CD4-positive, alpha-beta T cell treated with Interferon gamma for 1 hour (primary cell): Measurements from ENCODE around the gene POT1.

Experiments used
- DNase-seq: peaks from one replicate; pipeline ENCODE4 v3.0.0-alpha.2; 2020

The POT1 gene

DNA sequence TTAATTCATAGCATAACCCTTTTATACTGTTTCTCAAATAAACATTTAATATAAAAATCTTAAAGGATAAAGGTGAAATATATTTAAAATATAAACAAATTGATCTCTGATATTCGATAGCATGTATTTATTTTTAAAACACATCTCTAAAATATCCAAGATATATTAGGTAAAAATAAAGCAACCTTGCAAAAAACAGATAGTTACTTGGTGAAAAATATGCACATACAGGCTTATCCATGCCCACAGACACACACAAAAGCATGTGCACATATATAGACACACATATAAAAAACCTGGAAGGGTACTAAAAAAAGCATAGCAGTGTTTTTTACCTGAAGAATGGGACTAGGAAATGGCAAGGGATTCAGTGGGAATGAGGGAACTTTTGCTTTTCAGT is 19.8 kb downstream of the POT1 start:
- DNase-seq, result no peak

DNA sequence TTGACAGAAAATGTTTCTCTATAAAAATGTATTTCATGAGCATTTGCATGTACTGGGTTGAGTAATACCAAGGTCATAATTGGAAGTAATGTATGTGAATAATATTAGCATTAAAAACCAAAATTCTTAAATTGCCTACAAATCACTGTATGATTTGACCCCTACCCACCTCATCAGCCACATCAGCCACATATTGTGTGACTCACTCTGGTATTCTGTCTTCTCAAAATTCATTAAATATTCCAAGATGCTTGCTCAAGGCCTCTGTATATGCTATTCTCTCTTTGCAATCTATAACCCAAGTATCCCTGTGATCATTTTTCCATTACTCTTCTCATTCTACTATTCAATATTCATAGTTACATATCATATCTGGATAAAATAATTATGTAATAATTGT is 21.4 kb downstream of the POT1 start:
- DNase-seq, result no peak

DNA sequence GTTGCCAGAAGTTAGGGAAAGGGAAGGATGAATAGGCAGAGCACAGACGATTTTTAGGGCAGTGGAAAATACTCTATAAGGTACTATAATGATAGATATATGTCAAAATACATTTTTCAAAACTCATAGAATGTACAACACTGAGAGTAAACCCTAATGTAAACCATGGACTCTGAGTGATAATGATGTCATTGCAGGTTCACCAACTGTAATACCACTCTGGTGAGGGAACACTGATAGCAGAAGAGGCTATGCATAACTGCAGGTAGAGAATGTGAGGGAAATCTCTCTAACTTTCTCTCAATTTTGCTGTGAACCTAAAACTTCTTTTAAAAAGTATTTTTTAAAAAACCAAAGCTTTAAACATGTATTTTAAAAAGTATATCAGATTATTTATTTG is 22.1 kb downstream of the POT1 start:
- no peak for DNase-seq

DNA sequence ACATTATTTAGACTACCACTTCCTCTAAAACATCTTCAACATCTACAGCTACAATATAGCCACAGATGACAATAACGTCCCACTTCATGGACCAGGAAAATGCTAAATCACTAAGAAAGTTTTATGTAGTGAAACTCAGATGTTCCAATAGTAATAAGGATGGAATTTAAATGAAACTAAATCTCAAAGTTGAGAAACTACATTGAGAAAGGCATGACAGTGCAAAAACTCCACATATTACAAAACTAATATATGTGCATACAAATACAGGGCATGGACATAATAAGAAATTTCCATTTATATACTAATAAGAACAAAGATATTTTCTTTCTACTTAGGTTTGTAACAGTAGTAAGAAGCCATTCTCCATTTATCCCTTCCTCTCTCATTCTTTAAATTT is 31.1 kb downstream of the POT1 start:
- no peak for DNase-seq

DNA sequence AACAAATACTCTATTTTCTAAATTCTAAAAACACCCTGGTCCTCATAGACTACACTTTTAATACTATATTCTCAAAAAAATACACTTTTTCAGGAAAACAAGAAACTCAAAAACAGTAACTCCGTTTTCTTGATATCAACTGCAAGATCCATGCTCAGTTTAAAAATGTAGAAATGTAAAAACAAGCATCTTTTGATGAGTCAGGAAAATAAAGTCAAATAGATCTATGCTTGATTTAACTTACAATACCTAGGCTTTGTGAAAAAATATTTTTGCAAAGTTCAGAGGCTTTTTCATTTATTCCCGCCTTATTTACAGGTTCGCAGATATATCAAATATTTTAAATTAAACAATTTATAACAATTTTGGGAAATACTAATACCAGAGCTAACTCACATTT is 33.6 kb downstream of the POT1 start:
- no peak for DNase-seq

DNA sequence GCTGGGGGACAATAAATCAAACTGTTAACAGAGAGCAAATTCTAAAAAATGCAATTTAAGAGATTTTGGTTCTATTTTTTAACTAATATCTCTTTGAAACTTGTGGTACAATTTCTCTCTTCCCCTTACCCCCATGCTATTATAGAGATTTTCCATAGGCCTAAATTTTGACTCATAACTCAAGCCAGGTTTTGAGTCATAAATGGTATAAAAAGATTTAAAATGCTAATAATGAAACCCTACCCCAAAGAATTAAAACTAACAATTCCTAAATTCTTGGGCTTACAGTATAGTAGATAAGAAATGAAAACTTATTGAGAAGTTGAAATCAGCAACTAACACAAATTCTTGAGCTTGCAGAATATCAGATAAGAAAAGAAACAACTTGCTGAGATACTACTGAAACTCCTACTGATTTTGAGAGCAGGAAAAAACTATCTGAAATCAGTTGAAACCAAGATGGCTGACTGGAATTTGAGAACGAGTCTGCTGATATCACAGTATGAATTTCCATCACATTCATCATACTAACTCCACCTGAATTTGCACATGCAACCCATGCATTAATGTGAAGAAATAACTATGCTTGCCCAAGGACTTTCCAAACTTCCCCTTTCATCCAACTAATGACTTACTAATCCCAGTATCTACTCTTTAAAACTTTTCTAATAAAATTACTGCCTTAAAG is 36.3 kb downstream of the POT1 start:
- DNase-seq, result no peak

DNA sequence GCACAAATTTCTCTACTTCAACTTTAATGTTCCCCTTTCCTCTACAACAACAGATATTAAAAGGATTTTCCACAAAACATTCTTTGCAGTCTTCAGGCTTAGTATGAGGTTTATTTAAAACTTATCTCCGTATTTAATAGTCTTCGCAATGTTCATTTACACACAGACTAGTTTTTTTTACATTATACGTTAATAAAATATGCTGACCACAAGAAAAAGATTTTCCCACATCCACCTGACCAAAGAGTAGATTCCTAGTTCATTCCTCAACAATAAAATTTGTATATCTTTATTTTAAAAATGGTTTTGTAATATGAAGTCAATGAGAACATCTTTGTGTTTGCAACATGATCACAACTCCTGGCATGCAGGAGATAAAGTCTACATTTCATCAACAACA is 42.4 kb downstream of the POT1 start:
- no peak for DNase-seq

DNA sequence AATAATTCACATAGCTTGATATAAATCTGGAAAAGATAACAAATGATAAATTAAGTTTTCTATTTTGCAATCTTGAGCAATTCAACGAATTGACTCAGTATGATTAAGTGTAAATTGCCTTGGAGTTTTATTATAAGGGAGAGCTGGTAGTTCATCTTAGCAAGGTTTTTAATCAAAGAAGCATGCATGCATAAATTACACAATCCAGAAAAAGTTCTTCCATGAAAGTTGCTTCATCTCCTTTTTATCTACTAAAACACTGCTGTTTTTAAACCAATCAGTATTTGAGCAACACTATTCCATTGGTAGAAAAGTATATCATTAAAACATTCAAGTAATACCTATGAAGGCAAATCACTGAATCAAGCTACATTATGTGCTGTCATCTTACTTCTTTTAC is 47.6 kb downstream of the POT1 start:
- DNase-seq, result no peak

DNA sequence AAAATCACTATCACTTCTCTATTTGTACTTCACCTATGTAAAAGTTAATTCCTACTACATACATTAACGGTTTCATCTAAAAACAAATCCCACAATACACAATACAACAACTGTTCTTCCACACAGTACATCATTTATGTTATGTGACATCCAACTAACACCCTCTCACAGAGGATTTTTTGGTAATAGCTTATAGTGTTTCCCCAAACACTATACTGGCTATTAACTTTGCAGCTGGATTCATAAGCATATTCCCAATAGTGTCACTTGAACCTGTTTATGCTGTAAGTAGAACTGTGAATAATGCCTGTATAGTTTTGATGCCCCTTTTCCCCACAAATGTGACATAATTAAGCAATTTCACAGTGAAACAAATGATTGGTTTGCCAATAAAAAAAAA is 49.9 kb downstream of the POT1 start:
- DNase-seq, result no peak

DNA sequence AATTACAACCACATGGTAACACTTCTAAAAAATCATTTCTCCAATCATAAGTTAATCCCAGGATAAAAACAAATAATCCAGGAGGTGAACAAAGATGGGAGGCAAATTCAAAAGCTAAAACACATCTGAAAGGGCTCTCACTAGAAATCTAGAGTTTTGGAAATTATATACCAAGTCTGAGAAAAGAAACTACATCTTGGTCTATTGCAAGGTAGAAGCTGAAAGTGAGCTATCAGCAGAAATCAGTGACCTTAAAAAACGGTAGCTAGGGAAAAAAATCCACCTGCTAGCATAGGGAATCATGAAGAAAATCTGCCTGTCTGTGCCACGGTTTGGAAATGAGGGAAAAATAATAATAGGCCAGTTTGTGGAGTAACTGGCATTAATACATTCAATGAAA is 50.5 kb downstream of the POT1 start:
- no peak for DNase-seq

DNA sequence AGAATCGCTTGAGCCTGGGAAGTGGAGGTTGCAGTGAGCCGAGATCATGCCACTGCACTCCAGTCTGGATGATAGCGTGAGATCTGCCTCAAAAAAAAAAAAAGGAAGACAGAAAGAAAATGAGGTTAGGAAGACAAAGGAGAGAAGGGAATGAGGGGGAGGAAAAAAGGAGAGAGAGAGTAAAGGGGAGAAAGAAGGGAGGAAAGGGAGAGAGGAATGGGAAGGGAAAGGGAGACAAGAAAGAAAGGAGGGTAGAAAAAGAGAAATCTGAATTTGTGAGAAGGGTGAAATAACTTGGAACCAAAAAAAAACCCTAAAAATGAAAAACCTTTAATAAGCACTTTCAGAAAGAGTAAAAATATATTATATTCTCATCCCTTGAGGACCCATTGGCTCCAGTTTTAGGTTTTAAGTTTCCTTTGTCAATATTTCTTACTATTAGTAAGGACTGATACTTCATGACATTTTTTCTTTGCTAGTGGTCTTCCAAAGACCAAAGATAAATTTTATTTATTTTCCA is 54.9 kb downstream of the POT1 start:
- DNase-seq, result no peak

DNA sequence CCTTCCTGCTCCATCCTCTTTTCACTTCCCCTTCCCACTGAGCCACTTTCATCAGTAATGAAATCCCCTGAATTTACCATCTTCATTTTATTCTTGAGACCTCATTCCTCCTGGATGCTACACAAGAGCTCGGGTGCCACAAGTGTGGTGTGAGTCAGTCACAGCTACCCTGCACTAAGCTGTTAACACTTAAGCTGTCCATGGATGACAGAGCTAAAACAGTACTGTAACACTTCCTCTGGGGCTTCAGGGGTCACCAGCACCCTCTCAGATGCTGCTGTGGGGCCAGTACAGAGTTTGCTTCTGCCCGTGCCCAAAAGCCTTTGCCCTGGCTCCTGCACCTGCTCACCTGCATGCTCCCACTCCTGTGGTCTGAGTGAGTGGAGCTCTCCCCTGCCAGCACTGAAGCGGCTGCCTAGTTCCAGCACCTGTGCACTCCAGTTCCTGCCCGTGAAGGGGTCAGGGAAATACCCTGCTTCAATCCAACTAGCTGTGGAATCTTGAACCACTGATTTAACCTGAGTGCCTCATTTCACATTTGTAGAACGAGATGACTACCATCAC is 71.9 kb downstream of the POT1 start:
- no peak for DNase-seq

DNA sequence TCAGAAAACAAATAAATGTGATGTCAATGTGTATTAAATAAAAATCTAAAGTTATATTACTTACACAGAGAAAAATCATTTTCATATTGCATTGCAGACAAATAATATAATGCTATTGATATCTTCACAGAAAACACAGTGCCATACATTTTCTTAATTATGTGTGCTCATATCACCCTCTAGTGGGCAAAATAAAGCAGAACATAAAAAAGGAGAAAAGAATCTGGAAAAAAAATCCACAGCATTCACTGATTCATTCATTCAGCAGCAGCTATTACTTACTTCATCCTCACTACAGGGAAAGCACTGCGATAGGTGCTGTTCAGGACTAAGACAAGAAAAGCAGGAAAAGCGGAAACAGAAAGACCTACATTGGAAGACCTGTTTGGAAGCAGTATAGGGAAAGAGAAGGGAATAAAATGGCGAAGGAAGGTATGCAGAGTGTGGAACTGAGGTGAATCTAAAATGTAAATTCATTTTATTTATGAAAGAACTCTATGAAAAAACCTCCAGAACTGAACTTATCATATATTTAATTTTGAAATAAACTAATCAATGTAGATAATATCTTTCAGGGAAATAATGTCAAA is 73.2 kb downstream of the POT1 start:
- DNase-seq, result no peak

DNA sequence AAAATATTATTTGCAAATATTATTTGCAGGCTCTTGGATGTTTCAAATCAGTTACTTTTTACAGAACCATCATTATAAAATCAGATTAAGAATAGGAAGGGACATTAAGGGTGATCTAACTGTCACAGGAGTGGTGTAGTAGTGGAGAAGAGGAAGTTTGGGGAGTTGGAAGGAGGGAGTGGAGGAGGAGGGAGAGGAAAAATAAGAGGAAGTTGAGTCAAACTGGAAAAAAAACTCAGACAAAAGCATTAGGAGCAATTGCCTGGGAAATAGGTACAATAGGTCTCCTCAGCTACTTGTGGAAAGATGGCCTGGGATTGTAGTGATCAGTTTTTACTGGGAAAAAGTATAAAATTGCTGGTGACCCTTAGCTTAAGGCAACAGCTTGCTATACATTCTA is 86.3 kb downstream of the POT1 start:
- no peak for DNase-seq

DNA sequence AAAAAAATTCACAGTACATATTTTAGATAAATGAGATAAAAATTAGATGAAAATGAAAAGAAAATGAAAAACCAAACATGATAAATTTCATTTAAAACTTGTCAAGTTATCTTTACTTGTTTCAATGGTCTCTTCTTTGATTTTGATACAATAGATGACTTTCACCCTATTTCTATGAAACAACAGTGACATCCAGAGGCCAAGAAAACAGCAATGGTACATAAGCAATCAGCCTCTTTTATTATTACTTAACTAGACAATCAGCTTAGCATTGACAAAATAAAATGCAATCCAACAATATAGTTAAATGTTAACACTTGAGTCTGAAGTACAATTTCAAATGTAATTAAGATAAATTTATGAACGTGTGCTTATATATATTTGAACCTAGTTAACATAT is 89.2 kb downstream of the POT1 start:
- DNase-seq, result no peak

DNA sequence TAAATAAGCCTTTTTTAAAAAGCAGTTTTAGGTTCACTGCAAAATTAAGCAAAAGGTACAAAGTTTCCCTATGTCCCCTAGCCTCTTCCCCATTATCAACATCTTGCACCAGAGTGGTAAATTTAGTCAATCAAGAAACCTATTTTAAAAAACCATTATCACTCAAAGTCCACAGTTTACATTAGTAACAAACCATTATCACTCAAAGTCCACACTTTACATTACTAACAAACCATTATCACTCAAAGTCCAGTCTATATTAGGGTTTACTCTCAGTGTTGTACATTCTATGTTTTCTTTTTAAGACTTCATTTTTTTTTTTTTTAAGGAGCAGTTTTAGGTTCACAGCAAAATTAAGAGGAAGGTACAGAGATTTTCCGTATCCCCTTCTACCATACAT is 89.9 kb downstream of the POT1 start:
- DNase-seq, result no peak

DNA sequence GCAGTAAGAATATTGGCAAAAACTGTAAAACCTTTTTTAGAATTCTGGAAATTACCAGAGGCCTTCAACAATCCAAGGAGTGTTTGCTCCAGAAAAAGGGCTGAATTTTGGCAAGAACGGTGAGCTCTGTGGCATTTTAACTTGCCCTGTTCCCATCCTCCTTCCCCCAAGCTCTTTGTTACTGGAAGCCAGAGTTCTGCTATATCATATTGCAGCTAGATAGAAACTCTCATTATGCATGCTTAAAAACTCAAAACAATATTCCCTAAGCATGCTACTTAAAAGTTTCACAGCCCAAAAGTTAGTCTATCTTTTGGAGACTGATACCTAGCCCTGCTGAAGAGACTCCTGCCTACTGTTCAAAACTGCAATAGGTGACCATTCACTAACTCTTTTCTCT is 93.5 kb downstream of the POT1 start:
- DNase-seq, result no peak

DNA sequence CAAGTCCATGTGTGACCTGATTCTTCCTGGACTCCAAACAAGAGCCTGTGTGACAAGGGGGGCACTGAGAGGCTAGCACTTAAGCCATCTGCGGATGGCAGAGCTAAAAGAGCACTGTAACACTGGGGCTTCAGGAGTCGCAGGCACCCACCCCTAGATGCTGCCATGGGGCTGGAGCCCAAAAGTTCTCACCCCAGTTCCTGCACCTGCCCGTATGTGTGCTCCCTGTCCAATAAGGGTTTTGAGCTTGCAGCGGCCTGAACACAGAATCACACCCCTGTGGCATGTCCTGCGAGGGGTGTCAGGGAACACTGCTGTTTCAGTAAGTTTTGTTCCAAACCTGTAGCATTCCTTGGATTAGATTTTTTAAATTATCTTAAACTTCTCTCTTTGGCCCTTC is 110.8 kb downstream of the POT1 start:
- DNase-seq, result no peak

DNA sequence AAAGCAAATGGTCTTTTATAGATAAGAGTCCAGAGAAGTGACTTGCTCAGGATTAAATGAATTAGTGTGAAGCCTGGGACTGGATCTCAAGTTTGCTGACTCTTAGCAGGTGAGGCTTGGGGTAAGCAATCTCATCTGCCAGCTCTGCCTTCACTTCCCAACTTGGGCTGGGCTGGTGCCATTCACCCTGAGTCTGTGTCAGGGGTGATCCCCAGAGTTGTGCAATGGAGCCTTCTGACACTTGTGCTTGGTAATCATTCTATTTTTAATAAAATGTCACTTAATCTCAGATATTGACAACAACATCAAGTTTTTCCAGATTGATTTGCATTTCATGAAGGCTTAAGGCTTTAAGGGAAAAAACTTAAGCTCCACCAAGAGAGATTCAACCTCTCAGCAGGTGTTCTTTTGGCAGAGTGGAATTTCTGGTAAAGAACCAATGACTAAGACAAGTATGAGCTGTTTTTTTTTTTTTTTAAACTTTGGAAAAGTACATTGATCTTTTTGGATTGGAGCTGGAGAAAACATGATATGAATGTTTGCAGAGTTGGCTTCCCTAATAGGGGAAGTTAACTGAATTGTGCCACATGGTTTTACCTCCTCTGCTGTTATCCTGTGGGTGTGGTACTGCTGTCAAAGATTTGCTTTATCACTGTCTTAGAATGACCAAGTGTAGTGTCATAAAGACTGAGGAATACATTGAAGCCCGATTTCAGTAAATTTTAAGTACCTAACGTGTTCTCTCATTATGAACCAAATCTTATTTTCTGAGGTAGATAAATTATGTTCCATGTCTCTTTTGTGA is 115.4 kb downstream of the POT1 start:
- DNase-seq, result no peak

DNA sequence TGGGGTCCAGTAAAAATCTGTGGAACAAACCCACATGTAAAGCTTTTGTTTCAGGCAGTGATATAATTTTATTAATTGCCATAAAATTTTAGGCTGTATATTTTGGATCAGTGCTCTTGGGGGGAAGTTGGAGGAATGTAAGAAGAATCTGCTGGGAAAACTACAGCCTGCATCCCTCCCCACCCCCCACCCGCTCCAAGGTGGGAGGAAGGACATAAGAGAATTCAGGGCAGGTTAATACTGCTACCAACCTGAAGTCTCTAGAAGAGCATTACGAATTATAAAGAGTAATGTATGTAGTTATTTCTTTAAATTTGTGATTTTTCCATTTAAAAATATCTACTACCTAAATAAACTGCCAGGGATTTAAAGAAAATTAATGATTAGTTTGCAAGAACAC is 116.9 kb downstream of the POT1 start:
- DNase-seq, result no peak

DNA sequence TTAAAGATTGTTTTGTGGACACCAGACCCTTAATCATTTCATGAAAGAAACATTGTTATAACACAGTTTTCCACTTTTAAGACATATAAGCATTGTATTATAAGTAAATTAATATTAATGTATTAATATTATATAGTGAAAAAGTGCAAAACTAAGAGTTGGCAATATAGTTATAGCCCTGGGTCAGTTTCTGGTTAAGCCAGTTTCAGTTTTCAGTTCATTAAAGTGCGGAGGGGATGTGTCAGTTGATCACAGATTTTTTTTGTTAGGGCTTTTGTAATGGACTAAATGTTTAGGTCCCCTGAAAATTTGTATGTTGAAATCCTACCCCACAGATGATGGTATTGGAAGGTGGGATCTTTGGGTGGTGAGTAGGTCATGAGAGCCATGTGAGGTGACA is 118.3 kb downstream of the POT1 start:
- DNase-seq, result no peak

DNA sequence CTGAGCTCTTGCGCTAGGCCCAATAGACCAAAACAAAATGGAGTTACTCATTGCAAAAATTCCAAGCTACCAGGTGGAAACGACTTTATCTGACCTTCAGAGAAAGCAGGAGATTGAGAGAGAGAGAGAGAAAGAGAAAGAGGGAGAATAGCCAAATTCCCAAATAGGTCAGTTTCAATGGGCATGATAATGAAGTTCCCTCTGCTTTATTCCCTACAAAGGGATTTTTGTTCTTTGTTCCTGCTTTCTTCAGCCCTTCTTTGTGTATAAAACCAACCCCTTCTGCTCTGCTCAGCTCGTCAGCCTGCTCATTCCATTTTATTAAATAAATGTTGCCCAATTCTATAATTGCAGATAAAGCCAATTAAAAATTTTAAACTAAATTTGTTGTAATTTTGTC is 119.0 kb downstream of the POT1 start:
- no peak for DNase-seq

DNA sequence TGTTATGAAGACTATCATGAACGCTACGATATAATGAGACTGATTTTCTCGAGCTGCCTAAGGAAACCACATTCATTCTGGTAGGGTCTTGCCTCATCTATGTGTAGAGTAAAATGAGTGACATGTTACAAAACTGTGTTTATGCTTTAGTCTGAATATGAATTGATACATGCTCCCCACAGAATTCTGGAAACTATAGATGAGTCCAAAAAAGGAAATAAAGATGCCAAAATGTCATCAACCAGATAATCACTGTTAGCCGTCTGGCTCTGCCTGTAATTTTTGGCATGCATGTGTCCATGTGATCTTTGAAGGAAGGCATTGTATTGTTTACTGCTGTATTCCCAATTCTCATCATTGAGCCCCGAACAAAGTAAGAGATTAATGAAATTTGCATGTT is 121.4 kb downstream of the POT1 start:
- DNase-seq, result no peak

DNA sequence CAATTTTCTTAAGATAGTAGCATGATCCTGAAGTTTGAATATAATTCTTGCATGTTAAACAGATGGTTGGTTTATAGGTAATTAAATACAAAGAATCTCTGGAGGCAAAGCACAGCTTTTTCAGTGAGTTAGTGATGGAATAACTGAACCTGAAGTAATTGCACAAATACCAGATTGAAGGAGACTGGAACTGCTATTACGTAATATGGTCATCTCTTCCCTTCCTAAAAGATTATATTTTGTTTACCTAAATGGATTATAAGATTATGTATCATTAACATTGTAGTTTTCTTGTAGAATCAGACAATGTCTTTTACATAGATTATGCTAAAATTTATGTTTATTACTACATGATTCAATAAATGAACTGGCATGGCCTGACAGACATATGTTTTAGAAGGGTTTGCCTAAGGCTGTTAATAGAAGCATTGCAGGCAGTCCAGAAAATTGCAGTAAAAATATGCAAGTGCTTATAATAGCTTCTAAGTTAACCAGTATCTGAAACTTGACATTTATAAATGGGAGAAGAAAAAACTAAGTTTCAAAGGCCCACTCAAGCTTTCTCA is 128.2 kb downstream of the POT1 start:
- DNase-seq, result no peak
